Endodermal cell (in vitro differentiated cells): ENCODE results near the gene TAF6. TPM values are rescaled to one million over a fixed set of nuclear protein-coding genes. Genes with fewer than 3 reads are reported as not detected.
A peak's percentile ranks its signal among the peaks of the same experiment; 100 is the strongest.

Experiments
- DNase-seq: peaks from one replicate; pipeline ENCODE4 v3.0.0-alpha.2; 2017
- H3K27ac ChIP-seq: 2 replicates; pipeline ENCODE4 v1.5.1; 2013; ENCODE audit warnings: mild to moderate bottlenecking, low read depth, low read length, moderate library complexity
- H3K27me3 ChIP-seq: 2 replicates; pipeline ENCODE4 v1.6.1; 2013; ENCODE audit warnings: mild to moderate bottlenecking, low read length, moderate library complexity; ENCODE audit not compliant: insufficient read depth, control insufficient read depth, poor library complexity, severe bottlenecking
- H3K36me3 ChIP-seq: 2 replicates; pipeline ENCODE4 v1.7.0; 2013; ENCODE audit warnings: mild to moderate bottlenecking, low read length, moderate library complexity; ENCODE audit not compliant: control insufficient read depth, insufficient read depth
- H3K4me1 ChIP-seq: one replicate; pipeline ENCODE4 v1.7.0; 2013; ENCODE audit warnings: low read length; ENCODE audit not compliant: control insufficient read depth, insufficient read depth
- H3K4me3 ChIP-seq: 2 replicates; pipeline ENCODE4 v1.5.1; 2013; ENCODE audit warnings: mild to moderate bottlenecking, low read length, moderate library complexity
- H3K9ac ChIP-seq: 2 replicates; pipeline ENCODE4 v1.6.1; 2013; ENCODE audit warnings: mild to moderate bottlenecking, low read length, moderate library complexity; ENCODE audit not compliant: poor library complexity, severe bottlenecking; ENCODE audit errors: extremely low read depth
- H3K9me3 ChIP-seq: 2 replicates; pipeline ENCODE4 v1.6.1; 2013; ENCODE audit warnings: mild to moderate bottlenecking, low read length, moderate library complexity; ENCODE audit not compliant: control insufficient read depth
- H3K27ac Mint-ChIP-seq: 2 replicates; pipeline ENCODE4 v1.8.0; 2020; ENCODE audit warnings: mixed read lengths
- H3K27me3 Mint-ChIP-seq: 2 replicates; pipeline ENCODE4 v1.8.0; 2021; ENCODE audit warnings: mild to moderate bottlenecking, mixed read lengths; ENCODE audit not compliant: insufficient read depth
- H3K36me3 Mint-ChIP-seq: 2 replicates; pipeline ENCODE4 v1.8.0; 2020; ENCODE audit warnings: low read depth, mixed read lengths
- H3K4me1 Mint-ChIP-seq: 2 replicates; pipeline ENCODE4 v1.8.0; 2020; ENCODE audit warnings: mixed read lengths
- H3K4me3 Mint-ChIP-seq: 2 replicates; pipeline ENCODE4 v1.8.0; 2020; ENCODE audit warnings: mild to moderate bottlenecking, moderate library complexity, mixed read lengths
- H3K9me3 Mint-ChIP-seq: 2 replicates; pipeline ENCODE4 v1.8.0; 2020; ENCODE audit warnings: mild to moderate bottlenecking, mixed read lengths
- WGBS, 2 experiments: methylation state at CpG; one replicate each; pipeline versions ENCODE4 v1.1.5 to v1.1.7; 2013; ENCODE audit warnings: missing lambda C conversion rate in 2 of 2, mixed read lengths in 1 of 2; ENCODE audit not compliant: insufficient coverage in 1 of 2, insufficient read length in 1 of 2; 5-methylcytosine and 5-hydroxymethylcytosine counted together
- total RNA-seq, 2 donors: library from RNA; stranded (reverse); fragmentation: NEBNext Ultra II Directional in 1 of 2; extraction: Animal tissue kit (Norgen Biotek cat#: 25700) in 1 of 2; gene quantifications; 2 replicates in 1 of 2; 3 replicates in 1 of 2; pipeline ENCODE4 v1.2.1, GENCODE V29; 2021
- TF ChIP-seq, protein P1 (sequence below): fragments of 200-600 bp; sonication (generic); conservative IDR thresholded peaks from 2 replicates; pipeline ENCODE4 v1.5.0; 2021; ENCODE audit warnings: antibody characterized with exemption, mild to moderate bottlenecking

Gene TAF6
- total RNA-seq, 2 donors from 2014 or later: 83.1 to 113 TPM

DNA sequence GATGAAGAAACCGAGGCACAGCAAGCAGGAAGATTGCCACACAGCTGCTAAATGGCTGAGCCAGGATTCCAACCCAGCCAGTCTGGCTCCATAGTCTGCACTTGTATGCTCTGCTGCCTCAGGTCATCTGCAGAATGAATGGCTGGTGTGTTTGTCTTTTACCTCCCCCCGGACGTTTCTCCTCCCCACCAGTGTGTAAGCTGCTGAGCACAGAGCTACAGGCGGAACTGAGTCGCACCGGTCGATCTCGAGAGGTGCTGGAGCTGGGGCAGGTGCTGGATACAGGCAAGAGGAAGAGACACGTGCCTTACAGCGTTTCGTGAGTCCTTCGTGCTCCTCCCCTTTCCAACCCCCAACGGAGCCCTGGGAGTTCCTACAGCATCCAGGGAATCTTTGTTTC lies 2.9 kb upstream of the TAF6 start:
- H3K4me3 Mint-ChIP-seq: no peak overlapping the region
- no peak overlapping the region for H3K4me3 ChIP-seq
- TF ChIP-seq, protein P1, sequence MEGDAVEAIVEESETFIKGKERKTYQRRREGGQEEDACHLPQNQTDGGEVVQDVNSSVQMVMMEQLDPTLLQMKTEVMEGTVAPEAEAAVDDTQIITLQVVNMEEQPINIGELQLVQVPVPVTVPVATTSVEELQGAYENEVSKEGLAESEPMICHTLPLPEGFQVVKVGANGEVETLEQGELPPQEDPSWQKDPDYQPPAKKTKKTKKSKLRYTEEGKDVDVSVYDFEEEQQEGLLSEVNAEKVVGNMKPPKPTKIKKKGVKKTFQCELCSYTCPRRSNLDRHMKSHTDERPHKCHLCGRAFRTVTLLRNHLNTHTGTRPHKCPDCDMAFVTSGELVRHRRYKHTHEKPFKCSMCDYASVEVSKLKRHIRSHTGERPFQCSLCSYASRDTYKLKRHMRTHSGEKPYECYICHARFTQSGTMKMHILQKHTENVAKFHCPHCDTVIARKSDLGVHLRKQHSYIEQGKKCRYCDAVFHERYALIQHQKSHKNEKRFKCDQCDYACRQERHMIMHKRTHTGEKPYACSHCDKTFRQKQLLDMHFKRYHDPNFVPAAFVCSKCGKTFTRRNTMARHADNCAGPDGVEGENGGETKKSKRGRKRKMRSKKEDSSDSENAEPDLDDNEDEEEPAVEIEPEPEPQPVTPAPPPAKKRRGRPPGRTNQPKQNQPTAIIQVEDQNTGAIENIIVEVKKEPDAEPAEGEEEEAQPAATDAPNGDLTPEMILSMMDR: no peak

DNA sequence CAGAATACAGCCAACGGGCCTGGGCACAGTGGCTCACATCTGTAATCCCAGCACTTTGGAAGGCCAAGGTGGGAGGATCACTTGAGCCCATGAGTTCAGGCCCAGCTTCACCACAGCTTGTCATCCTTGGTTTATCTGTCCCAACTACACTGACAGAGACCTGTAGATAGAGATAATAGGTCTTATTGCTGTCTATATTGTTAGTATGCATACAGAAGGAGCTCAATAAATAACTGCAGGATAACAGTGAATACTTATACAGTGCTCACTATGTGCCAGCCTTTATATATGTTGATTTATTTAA lies 1.5 kb upstream of the TAF6 start:
- no peak for DNase-seq
- Mint-ChIP-seq H3K27ac (peak overlapping the region; percentile 99), H3K27me3 (no peaks in the 10 kb centered on the region), H3K9me3 (no peaks in the 10 kb centered on the region), H3K36me3 (peaks cover 16% of the 10 kb centered on the region), H3K4me1 (peaks cover 8% of the 10 kb centered on the region), H3K4me3 (peak overlapping the region; percentile 99)
- Histone ChIP-seq H3K27ac (no peak overlapping the region), H3K4me1 (no peaks in the 10 kb centered on the region), H3K9ac (no peak overlapping the region), H3K27me3 (no peaks in the 10 kb centered on the region), H3K36me3 (peaks cover 5% of the 10 kb centered on the region), H3K9me3 (no peaks in the 10 kb centered on the region), H3K4me3 (peak overlapping the region; percentile 95)
- TF ChIP-seq, protein P1: no peak
- WGBS, 2 experiments: 58 to 80% methylated on average over 1 of the region's 1 CpG

More for the DNA sequence above, 2.9 kb upstream of the TAF6 start:
- H3K27me3 Mint-ChIP-seq: no peaks in the 10 kb centered on the region
- WGBS, 2 experiments: 83 to 89% methylated on average over 12 to 13 of the region's 13 CpGs
- no peak overlapping the region for H3K9ac ChIP-seq
- no peaks in the 10 kb centered on the region for H3K9me3 Mint-ChIP-seq
- no peak for DNase-seq
- H3K36me3 ChIP-seq: peaks cover 5% of the 10 kb centered on the region
- H3K27ac ChIP-seq: no peak overlapping the region
- peak overlapping the region; percentile 64 for H3K27ac Mint-ChIP-seq
- peaks cover 8% of the 10 kb centered on the region for H3K4me1 Mint-ChIP-seq
- no peaks in the 10 kb centered on the region for H3K27me3 ChIP-seq
- H3K36me3 Mint-ChIP-seq: peaks cover 6% of the 10 kb centered on the region
- H3K9me3 ChIP-seq: no peaks in the 10 kb centered on the region
- H3K4me1 ChIP-seq: no peaks in the 10 kb centered on the region

DNA sequence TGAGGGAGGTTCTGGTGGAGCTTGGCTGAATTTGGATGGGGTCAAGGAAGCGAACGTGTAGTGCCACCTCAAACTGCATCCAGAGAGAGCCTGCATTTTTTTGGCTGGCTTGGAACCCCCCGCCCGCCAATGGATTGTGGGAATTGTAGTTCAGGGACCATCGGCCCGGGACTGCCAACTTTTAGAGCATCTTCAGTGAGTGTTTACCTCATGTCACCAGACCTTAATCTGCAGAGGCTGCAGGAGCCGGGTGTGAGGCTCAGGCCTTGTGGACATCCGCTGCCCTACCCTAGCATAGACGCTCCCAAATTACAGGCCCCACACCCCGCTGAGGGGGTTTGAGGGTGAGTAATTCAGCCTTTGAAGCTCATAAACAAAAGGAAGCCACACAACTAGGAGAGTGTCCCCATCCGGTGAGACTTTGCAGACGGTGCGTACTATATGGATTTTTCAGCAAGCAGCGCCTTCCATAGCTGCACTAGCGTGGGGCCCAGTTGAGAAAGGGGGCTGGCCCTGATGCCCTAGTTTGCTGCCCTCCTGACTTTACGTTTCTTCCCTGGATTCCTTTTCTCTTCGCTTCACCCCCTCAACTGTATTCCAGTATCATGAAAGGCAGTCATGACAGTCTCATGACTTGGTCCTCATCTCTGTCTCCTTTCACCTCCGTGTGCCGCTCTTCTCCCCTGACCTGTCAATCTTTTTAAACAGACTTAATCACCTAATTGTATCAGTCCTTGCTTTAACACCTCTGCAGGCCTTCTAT lies 993 bp upstream of the TAF6 start:
- peaks cover 6% of the 10 kb centered on the region for H3K36me3 ChIP-seq
- H3K27ac ChIP-seq: no peak overlapping the region
- no peaks in the 10 kb centered on the region for H3K27me3 Mint-ChIP-seq
- H3K36me3 Mint-ChIP-seq: peaks cover 17% of the 10 kb centered on the region
- no peaks in the 10 kb centered on the region for H3K27me3 ChIP-seq
- peak overlapping the region; percentile 99 for H3K27ac Mint-ChIP-seq
- H3K9ac ChIP-seq: peak overlapping the region; percentile 88
- TF ChIP-seq, protein P1: no peak
- no peaks in the 10 kb centered on the region for H3K9me3 Mint-ChIP-seq
- H3K4me1 Mint-ChIP-seq: peaks cover 8% of the 10 kb centered on the region
- H3K4me3 ChIP-seq: peak overlapping the region; percentile 95
- no peaks in the 10 kb centered on the region for H3K4me1 ChIP-seq
- peak overlapping the region; percentile 99 for H3K4me3 Mint-ChIP-seq
- WGBS, 2 experiments: 19 to 33% methylated on average over 12 to 19 of the region's 19 CpGs
- H3K9me3 ChIP-seq: no peaks in the 10 kb centered on the region
- DNase-seq: peak; percentile 90
